Hepatocyte (in vitro differentiated cells): ENCODE data around the gene RABL3. TPM values are rescaled to one million over a fixed set of nuclear protein-coding genes. Genes with fewer than 3 reads are reported as not detected.

Experiments used
- DNase-seq: peaks from one replicate; pipeline ENCODE4 v3.0.0-alpha.2; 2016; ENCODE audit warnings: low spot score
- H2AFZ ChIP-seq: fragments of 200-600 bp; sonication (generic); 2 replicates; pipeline ENCODE4 v1.6.0; 2016; ENCODE audit warnings: antibody characterized with exemption, mild to moderate bottlenecking
- H3K27ac ChIP-seq: fragments of 200-600 bp; sonication (generic); 2 replicates; pipeline ENCODE4 v1.5.1; 2016; ENCODE audit warnings: mild to moderate bottlenecking
- H3K27me3 ChIP-seq: fragments of 200-600 bp; sonication (generic); 2 replicates; pipeline ENCODE4 v1.6.1; 2016
- H3K36me3 ChIP-seq: fragments of 200-600 bp; sonication (generic); replicated peaks from 2 replicates; pipeline ENCODE4 v1.5.1; 2016; ENCODE audit warnings: low read depth; ENCODE audit not compliant: insufficient read depth
- H3K4me1 ChIP-seq: fragments of 200-600 bp; sonication (generic); 2 replicates; pipeline ENCODE4 v1.5.1; 2016; ENCODE audit warnings: mild to moderate bottlenecking, moderate library complexity; ENCODE audit not compliant: insufficient read depth
- H3K4me2 ChIP-seq: fragments of 200-600 bp; sonication (generic); 2 replicates; pipeline ENCODE4 v1.6.0; 2016
- H3K4me3 ChIP-seq: fragments of 200-600 bp; sonication (generic); 2 replicates; pipeline ENCODE4 v1.5.1; 2016; ENCODE audit warnings: mild to moderate bottlenecking
- H3K79me2 ChIP-seq: fragments of 200-600 bp; sonication (generic); 2 replicates; pipeline ENCODE4 v1.6.0; 2017; ENCODE audit warnings: mild to moderate bottlenecking
- H3K9me2 ChIP-seq: fragments of 200-600 bp; sonication (generic); replicated peaks from 2 replicates; pipeline ENCODE4 v1.6.0; 2017; ENCODE audit warnings: mild to moderate bottlenecking; ENCODE audit not compliant: insufficient read depth
- H3K9me3 ChIP-seq: fragments of 200-600 bp; sonication (generic); 2 replicates; pipeline ENCODE4 v1.5.1; 2016; ENCODE audit warnings: low read depth, mild to moderate bottlenecking
- H4K20me1 ChIP-seq: fragments of 200-600 bp; sonication (generic); 2 replicates; pipeline ENCODE4 v1.6.0; 2016; ENCODE audit warnings: mild to moderate bottlenecking; ENCODE audit not compliant: insufficient read depth, poor library complexity, severe bottlenecking
- EZH2 ChIP-seq: fragments of 200-600 bp; sonication (generic); IDR thresholded peaks from 2 replicates; pipeline ENCODE4 v1.6.1; 2016; ENCODE audit warnings: antibody characterized with exemption, mild to moderate bottlenecking, borderline replicate concordance
- EZH2phosphoT487 ChIP-seq: fragments of 200-600 bp; sonication (generic); IDR thresholded peaks from one replicate; pipeline ENCODE4 v1.6.1; 2018; ENCODE audit warnings: antibody characterized with exemption, mild to moderate bottlenecking, low read depth, moderate library complexity; ENCODE audit not compliant: unreplicated experiment, severe bottlenecking
- WGBS: methylation state at CpG from one replicate; pipeline ENCODE4 v1.1.6; 2016; ENCODE audit warnings: low lambda C conversion rate; ENCODE audit errors: missing lambda C conversion rate; 5-methylcytosine and 5-hydroxymethylcytosine counted together
- polyA plus RNA-seq: library from polyadenylated mRNA; unstranded; fragments of >200 nt; fragmentation: Nextera tagmentation; extraction: Ambion mirVana; gene quantifications from 2 replicates; pipeline ENCODE4 v1.2.1, GENCODE V29; 2016
- total RNA-seq: library from RNA; depleted of rRNA; stranded (reverse); fragments of >200 nt; gene quantifications from 2 replicates; pipeline ENCODE4 v1.2.3, GENCODE V29; 2014
- TF ChIP-seq, protein P1 (sequence below): fragments of 200-600 bp; sonication (generic); IDR thresholded peaks from 2 replicates; pipeline ENCODE4 v1.5.1; 2016; ENCODE audit warnings: antibody characterized with exemption, mild to moderate bottlenecking; ENCODE audit not compliant: poor library complexity

Gene RABL3
- total and polyA plus RNA-seq, 2 experiments from 2014 or later, result 12.7 to 23.7 TPM

DNA sequence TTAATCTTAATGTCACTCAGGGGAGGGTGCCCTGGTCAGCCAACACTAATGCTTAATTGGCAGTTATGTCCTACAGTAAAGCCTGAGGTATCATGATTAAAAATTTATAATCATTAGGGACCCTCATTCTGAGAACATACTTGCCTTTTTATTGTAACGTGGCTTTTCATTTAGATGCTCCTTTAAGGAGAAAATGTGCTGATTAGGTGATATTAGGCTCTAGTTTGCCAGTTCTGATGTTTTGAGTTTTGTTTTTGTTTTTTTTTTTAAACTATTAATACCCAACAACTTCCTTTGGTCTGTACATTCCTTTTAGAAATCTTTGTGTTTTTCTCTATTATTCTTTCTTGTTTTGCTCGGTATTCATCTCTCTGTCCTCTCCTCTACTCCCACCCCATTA, 10.5 kb upstream of the RABL3 start:
- TF ChIP-seq EZH2phosphoT487 (no peak), EZH2 (no peak)
- TF ChIP-seq, protein P1, sequence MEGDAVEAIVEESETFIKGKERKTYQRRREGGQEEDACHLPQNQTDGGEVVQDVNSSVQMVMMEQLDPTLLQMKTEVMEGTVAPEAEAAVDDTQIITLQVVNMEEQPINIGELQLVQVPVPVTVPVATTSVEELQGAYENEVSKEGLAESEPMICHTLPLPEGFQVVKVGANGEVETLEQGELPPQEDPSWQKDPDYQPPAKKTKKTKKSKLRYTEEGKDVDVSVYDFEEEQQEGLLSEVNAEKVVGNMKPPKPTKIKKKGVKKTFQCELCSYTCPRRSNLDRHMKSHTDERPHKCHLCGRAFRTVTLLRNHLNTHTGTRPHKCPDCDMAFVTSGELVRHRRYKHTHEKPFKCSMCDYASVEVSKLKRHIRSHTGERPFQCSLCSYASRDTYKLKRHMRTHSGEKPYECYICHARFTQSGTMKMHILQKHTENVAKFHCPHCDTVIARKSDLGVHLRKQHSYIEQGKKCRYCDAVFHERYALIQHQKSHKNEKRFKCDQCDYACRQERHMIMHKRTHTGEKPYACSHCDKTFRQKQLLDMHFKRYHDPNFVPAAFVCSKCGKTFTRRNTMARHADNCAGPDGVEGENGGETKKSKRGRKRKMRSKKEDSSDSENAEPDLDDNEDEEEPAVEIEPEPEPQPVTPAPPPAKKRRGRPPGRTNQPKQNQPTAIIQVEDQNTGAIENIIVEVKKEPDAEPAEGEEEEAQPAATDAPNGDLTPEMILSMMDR, result no peak
- H3K4me3 ChIP-seq, result no peak overlapping the region
- 96% methylated on average over 2 of the region's 2 CpGs for WGBS
- no peaks in the 10 kb centered on the region for H3K9me2 ChIP-seq
- H2AFZ ChIP-seq, result no peak overlapping the region
- DNase-seq, result no peak
- no peaks in the 10 kb centered on the region for H3K9me3 ChIP-seq
- H3K4me1 ChIP-seq, result no peaks in the 10 kb centered on the region
- peaks cover 52% of the 10 kb centered on the region for H3K79me2 ChIP-seq
- no peaks in the 10 kb centered on the region for H4K20me1 ChIP-seq
- H3K36me3 ChIP-seq, result no peaks in the 10 kb centered on the region
- H3K27ac ChIP-seq, result no peak overlapping the region
- H3K4me2 ChIP-seq, result no peak overlapping the region
- no peaks in the 10 kb centered on the region for H3K27me3 ChIP-seq

DNA sequence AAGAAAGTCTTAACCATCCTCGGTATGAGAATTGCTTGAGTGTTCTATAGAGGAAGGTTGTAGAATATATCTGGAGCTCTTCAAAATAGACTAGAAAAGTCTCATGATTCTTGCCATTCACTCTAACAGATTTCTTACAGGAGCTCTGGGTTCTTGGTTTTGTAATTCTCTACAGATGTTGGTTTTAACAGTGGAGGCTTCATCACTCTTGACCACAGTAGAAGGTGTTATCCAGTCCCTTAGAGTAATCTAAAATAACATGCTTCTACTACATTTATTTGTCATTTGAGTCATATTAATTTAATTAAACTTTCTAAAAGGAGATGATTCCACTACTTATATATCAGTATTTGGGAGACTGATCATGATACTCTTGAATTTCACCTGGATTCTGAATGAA, 9.9 kb upstream of the RABL3 start:
- Histone ChIP-seq H3K36me3 (no peaks in the 10 kb centered on the region), H3K4me2 (no peak overlapping the region), H3K9me3 (no peaks in the 10 kb centered on the region), H3K27ac (no peak overlapping the region), H4K20me1 (no peaks in the 10 kb centered on the region), H3K9me2 (no peaks in the 10 kb centered on the region), H3K79me2 (peaks cover 51% of the 10 kb centered on the region), H3K27me3 (no peaks in the 10 kb centered on the region), H3K4me3 (no peak overlapping the region), H3K4me1 (no peaks in the 10 kb centered on the region), H2AFZ (no peak overlapping the region)
- WGBS, result 97% methylated on average over 1 of the region's 1 CpG
- DNase-seq, result no peak
- TF ChIP-seq EZH2phosphoT487 (no peak), EZH2 (no peak)
- TF ChIP-seq, protein P1, result no peak

DNA sequence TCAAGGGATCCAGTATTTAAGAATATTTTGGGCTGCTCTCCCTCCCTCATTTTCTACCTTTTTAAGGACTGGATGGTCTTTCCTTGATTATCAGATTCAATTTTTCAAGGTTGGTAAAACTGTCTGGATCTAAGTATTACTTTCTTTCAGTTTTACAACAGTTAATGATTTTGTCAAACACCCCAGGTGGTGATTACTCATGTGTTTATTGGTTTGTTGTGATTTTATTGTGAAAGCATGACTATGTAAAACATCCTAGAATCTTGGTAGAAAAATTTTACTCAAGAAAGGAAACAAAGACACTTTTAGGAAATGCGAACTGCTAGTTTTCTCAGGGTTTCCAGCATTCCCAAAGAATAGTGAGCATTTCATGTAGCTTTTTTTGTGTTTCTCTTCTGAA, 7.5 kb upstream of the RABL3 start:
- H3K27ac ChIP-seq, result no peak overlapping the region
- no peaks in the 10 kb centered on the region for H3K9me3 ChIP-seq
- H3K4me3 ChIP-seq, result no peak overlapping the region
- H2AFZ ChIP-seq, result no peak overlapping the region
- TF ChIP-seq, protein P1, result no peak
- no peak for TF ChIP-seq EZH2phosphoT487
- TF ChIP-seq EZH2, result no peak
- H3K9me2 ChIP-seq, result no peaks in the 10 kb centered on the region
- H3K4me2 ChIP-seq, result no peak overlapping the region
- H3K27me3 ChIP-seq, result no peaks in the 10 kb centered on the region
- H3K79me2 ChIP-seq, result peaks cover 56% of the 10 kb centered on the region
- H3K4me1 ChIP-seq, result no peaks in the 10 kb centered on the region
- DNase-seq, result no peak
- WGBS, result 97% methylated on average over 1 of the region's 1 CpG
- H4K20me1 ChIP-seq, result no peaks in the 10 kb centered on the region
- H3K36me3 ChIP-seq, result no peaks in the 10 kb centered on the region

DNA sequence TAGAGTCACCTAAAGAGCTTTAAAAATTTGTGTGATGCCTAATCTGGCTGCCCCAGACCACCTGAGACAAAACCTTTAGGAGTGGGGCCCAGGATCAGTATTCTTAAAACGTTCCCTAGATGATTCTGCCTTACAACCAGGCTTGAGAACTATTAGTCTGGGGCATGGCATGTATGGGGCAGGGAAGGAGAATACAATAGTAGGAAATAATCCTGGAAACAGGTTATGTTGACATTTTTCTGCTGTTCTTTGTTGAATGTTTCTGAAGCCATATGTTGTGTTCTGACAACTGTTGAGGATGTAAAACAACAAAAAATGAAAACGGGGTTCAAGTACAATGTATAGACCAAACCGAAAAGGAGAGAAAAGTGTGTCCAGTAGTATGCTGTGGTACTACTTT, 3.1 kb upstream of the RABL3 start:
- 97% methylated on average over 3 of the region's 3 CpGs for WGBS
- Histone ChIP-seq H3K9me3 (no peaks in the 10 kb centered on the region), H3K79me2 (peaks cover 64% of the 10 kb centered on the region)

More for the DNA sequence above, 3.1 kb upstream of the RABL3 start:
- DNase-seq, result no peak
- no peak overlapping the region for H3K27ac ChIP-seq
- H4K20me1 ChIP-seq, result no peaks in the 10 kb centered on the region
- H3K9me2 ChIP-seq, result no peaks in the 10 kb centered on the region
- H3K36me3 ChIP-seq, result no peaks in the 10 kb centered on the region
- H3K4me2 ChIP-seq, result no peak overlapping the region
- TF ChIP-seq, protein P1, result no peak
- no peak for TF ChIP-seq EZH2phosphoT487
- TF ChIP-seq EZH2, result no peak
- peaks cover 8% of the 10 kb centered on the region for H3K4me1 ChIP-seq
- no peak overlapping the region for H2AFZ ChIP-seq
- H3K4me3 ChIP-seq, result no peak overlapping the region
- no peaks in the 10 kb centered on the region for H3K27me3 ChIP-seq
